ENCODE results near the gene PLSCR3.

PLSCR3 gene

DNA sequence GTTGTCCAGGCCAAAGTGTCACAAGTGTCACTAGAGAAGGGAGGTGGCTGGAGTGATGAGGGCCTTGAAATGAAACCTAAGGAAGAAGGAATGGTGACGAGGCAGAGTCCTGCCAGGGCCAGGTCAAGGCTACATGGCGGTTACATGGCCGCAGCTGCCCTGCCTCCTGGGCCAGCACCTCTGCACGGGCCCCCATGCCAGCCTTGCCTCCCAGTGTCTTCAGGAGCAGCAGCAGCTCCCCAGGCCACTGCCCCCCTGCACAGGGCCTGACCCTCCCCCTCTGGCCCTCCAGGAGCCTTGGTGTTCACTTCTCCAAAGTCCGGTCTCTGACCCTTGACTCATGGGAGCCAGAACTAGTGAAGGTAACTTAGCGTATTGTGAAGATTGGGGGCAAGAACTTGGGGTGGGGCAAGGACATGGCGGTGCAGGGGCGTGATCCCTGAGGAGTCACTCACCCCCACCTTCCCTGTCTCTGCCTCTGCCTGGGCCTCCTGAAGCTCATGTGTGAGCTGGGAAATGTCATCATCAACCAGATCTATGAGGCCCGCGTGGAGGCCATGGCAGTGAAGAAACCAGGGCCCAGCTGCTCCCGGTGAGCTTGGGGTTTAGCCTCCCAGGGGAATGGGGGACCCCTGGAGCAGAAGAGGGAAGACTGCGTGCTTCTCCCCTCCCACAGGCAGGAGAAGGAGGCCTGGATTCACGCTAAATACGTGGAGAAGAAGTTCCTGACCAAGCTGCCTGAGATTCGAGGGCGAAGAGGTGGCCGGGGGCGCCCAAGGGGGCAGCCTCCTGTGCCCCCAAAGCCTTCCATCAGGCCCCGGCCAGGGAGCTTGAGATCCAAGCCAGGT, 46.5 kb downstream of the PLSCR3 start:
- DNase-seq (ENCODE audit: low spot score): no peak

DNA sequence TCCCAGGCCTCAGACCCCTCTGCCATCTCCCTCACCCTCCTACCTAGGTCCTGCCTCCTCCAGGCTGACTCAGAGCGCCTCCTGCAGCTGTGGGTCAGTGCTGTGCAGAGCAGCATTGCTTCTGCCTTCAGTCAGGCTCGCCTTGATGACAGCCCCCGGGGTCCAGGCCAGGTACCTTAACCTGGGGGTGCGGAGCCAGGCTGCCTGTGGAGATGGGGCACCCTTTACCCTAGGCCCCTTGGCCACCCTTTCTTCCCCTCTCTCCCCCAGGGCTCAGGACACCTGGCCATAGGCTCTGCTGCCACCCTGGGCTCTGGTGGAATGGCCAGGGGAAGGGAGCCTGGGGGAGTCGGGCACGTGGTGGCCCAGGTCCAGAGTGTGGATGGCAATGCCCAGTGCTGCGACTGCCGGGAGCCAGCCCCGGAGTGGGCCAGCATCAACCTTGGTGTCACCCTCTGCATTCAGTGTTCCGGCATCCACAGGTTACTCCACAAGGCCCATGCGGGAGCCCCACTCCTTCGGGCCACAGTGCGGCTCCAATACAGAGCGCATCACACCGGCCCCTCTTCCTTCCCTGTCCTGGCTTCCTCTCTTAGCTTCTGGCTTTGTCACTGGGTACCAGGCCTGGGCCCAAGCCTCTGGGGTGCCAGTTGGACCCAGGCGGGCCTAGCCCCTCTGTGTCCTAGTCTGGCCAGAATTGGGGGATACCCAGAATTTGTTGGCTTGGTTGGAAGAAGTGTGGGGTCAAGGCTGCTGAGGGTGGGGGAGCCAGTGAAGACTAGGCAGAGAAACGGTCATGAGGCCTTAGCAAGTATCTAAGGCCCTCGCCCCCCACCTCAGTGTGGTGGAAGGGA, 47.3 kb downstream of the PLSCR3 start:
- DNase-seq (ENCODE audit: low spot score): no peak

DNA sequence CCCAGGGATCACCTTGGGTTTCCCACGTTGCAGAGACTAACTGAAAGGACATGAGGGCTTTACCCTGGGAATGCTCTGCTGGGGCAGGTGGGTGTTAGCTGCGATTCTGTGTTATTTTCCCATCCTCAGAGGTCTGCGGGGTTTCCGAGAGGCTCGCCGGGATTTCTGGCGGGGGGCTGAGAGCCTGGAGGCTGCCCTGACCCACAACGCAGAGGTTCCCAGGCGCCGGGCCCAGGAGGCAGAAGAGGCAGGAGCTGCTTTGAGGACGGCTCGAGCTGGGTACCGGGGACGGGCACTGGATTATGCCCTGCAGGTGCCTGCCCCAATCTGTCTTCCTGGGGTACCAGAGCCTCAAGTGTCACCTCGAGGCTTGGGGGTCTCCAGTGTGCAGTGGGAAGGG, 51.1 kb downstream of the PLSCR3 start:
- DNase-seq (ENCODE audit: low spot score): no peak

DNA sequence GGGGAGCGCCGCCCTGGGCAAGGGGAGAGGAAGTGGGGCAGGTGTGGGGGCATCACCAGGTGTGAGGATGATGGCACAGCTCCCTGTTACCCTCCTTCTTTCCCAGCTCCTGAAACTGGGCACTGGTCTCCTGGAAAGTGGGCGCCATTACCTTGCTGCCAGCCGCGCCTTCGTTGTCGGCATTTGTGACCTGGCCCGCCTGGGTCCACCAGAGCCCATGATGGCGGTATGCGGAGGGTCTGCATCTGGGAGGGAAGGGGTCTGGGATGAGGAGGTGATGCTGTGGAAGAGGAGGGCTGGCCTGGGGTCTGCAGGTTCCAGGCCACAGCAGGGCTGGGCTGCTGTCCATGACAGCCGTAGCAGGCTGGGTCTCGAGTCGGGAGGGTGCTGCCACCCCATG, 52.5 kb downstream of the PLSCR3 start:
- DNase-seq (ENCODE audit: low spot score): no peak

DNA sequence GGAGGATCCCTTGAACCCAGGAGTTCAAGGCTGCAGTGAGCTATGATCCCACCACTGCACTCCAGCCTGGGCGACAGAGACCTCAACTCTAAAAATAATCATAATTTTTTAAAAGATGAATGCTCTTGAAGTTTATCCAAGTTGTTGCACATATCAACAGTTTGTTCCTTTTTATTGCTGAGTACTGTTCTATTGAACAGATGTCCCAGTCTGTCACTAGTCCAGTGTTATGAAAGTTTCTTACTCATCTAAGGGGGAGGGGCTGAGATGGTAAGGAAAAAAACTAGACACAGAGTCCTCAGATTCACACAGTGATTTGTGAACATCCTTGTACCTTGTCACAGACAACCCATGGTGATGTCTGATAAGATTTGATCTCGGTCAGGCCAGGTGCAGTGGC, 54.1 kb downstream of the PLSCR3 start:
- DNase-seq (ENCODE audit: low spot score): no peak
